H1 (cell line): ENCODE measurements around the gene ADAMTS6. TPM values are rescaled to one million over a fixed set of nuclear protein-coding genes. Genes with fewer than 3 reads are reported as not detected.

Experiments
- CTCF ChIA-PET: fragments of 300-600 bp; sonication (Branson Sonifier 250); formaldehyde crosslinking; loops from one replicate; lab custom pipeline; 2021; ENCODE audit not compliant: partially characterized antibody; lab: Charles Lee
- POLR2A ChIA-PET: fragments of 300-600 bp; sonication (Branson Sonifier 250); formaldehyde crosslinking; loops from one replicate; lab custom pipeline; 2021; ENCODE audit warnings: inconsistent platforms; ENCODE audit not compliant: partially characterized antibody; lab: Charles Lee
- DNase-seq, 2 experiments: peaks; one replicate each; pipeline versions ENCODE4 v3.0.0 to v3.0.0-alpha.2; 2010 to 2022; ENCODE audit warnings: low spot score in 2 of 2, low read depth in 1 of 2, mixed read lengths in 1 of 2
- FAIRE-seq: peaks from 2 replicates; lab custom pipeline; 2011; peaks lifted over from hg19 to GRCh38; lab: Jason Lieb, UNC
- H2AFZ ChIP-seq: 2 replicates; pipeline ENCODE4 v1.8.1; 2012; ENCODE audit warnings: low read length, inconsistent platforms
- H2AK5ac ChIP-seq: 2 replicates; pipeline ENCODE4 v1.6.1; 2013; ENCODE audit warnings: low read depth, low read length
- H2BK120ac ChIP-seq: replicated peaks from 2 replicates; pipeline ENCODE3; 2013; ENCODE audit warnings: low read depth, low read length, inconsistent platforms
- H2BK12ac ChIP-seq: 2 replicates; pipeline ENCODE4 v1.6.1; 2013; ENCODE audit warnings: low read depth, low read length
- H2BK15ac ChIP-seq: 2 replicates; pipeline ENCODE4 v1.6.1; 2013; ENCODE audit warnings: low read length
- H2BK20ac ChIP-seq: 2 replicates; pipeline ENCODE4 v1.6.1; 2013; ENCODE audit warnings: low read length
- H2BK5ac ChIP-seq: 2 replicates; pipeline ENCODE4 v1.6.1; 2013; ENCODE audit warnings: low read depth, low read length
- H3K14ac ChIP-seq: 2 replicates; pipeline ENCODE4 v1.6.1; 2013; ENCODE audit warnings: inconsistent platforms; ENCODE audit not compliant: insufficient read length
- H3K18ac ChIP-seq: 2 replicates; pipeline ENCODE4 v1.6.1; 2013; ENCODE audit warnings: low read length; ENCODE audit errors: extremely low read depth
- H3K23ac ChIP-seq: 2 replicates; pipeline ENCODE4 v1.6.1; 2013; ENCODE audit warnings: inconsistent platforms; ENCODE audit not compliant: insufficient read length
- H3K23me2 ChIP-seq: 2 replicates; pipeline ENCODE4 v1.6.1; 2013; ENCODE audit warnings: low read depth, low read length
- H3K27ac ChIP-seq: 2 replicates; pipeline ENCODE4 v1.6.1; 2011; ENCODE audit warnings: low read depth, low read length, inconsistent platforms
- H3K27me3 ChIP-seq, 4 experiments: replicated peaks in 1 of 4; 1 replicate in 1 of 4; 2 replicates in 3 of 4; pipeline versions ENCODE4 v1.6.1 to v1.8.1; 2011 to 2013; ENCODE audit warnings: low read length in 3 of 4, mild to moderate bottlenecking in 3 of 4, inconsistent platforms in 2 of 4, mixed read lengths in 2 of 4, moderate library complexity in 1 of 4; ENCODE audit not compliant: control insufficient read depth in 3 of 4, insufficient read depth in 3 of 4; ENCODE audit errors: extremely low read depth in 1 of 4
- H3K36me3 ChIP-seq, 4 experiments: 2 replicates each; pipeline versions ENCODE4 v1.6.1 to v1.8.1; 2011 to 2013; ENCODE audit warnings: mild to moderate bottlenecking in 4 of 4, low read length in 3 of 4, moderate library complexity in 2 of 4, control low read depth in 1 of 4, inconsistent platforms in 1 of 4; ENCODE audit not compliant: insufficient read depth in 4 of 4, control insufficient read depth in 2 of 4
- H3K4ac ChIP-seq: replicated peaks from 2 replicates; pipeline ENCODE3; 2013; ENCODE audit warnings: low read length, low read depth, mixed read lengths, inconsistent platforms; ENCODE audit not compliant: insufficient read length
- H3K4me1 ChIP-seq, 4 experiments: replicated peaks in 1 of 4; 1 replicate in 1 of 4; 2 replicates in 3 of 4; pipeline versions ENCODE4 v1.6.1 to v1.8.1; 2011 to 2013; ENCODE audit warnings: low read length in 3 of 4, inconsistent platforms in 2 of 4, mixed read lengths in 1 of 4; ENCODE audit not compliant: insufficient read depth in 4 of 4, control insufficient read depth in 3 of 4
- H3K4me2 ChIP-seq, 2 experiments: 2 replicates each; pipeline versions ENCODE4 v1.6.1 to v1.8.1; 2011 to 2013; ENCODE audit warnings: low read depth in 2 of 2, low read length in 2 of 2, control low read depth in 1 of 2, inconsistent platforms in 1 of 2, mild to moderate bottlenecking in 1 of 2; ENCODE audit not compliant: insufficient read depth in 1 of 2
- H3K4me3 ChIP-seq, 4 experiments: fragments of 200-600, 300-600 bp in 1 of 4; sonication (generic), shearing (Covaris generic), sonication (Bioruptor Twin) in 1 of 4; 2 replicates each; pipeline versions ENCODE4 v1.5.1 to v1.8.1; 2011 to 2016; ENCODE audit warnings: low read length in 4 of 4, low read depth in 3 of 4, control low read depth in 2 of 4, inconsistent platforms in 2 of 4, mild to moderate bottlenecking in 2 of 4, mixed read lengths in 1 of 4, moderate library complexity in 1 of 4; ENCODE audit not compliant: insufficient read depth in 2 of 4; ENCODE audit errors: extremely low read depth in 1 of 4
- H3K56ac ChIP-seq: replicated peaks from 2 replicates; pipeline ENCODE3; 2013; ENCODE audit warnings: low read depth, mild to moderate bottlenecking, mixed read lengths, low read length, inconsistent platforms; ENCODE audit not compliant: insufficient read length
- H3K79me1 ChIP-seq: 2 replicates; pipeline ENCODE4 v1.6.1; 2013; ENCODE audit warnings: low read depth, low read length, control low read depth
- H3K79me2 ChIP-seq, 2 experiments: 2 replicates each; pipeline versions ENCODE4 v1.6.1 to v1.8.1; 2012 to 2013; ENCODE audit warnings: low read length in 2 of 2, mild to moderate bottlenecking in 2 of 2, inconsistent platforms in 1 of 2; ENCODE audit not compliant: insufficient read depth in 2 of 2, control insufficient read depth in 1 of 2
- H3K9ac ChIP-seq, 4 experiments: replicated peaks in 1 of 4; 1 replicate in 1 of 4; 2 replicates in 3 of 4; pipeline versions ENCODE4 v1.6.1 to v1.8.1; 2011 to 2013; ENCODE audit warnings: low read depth in 3 of 4, low read length in 3 of 4, control low read depth in 2 of 4, mild to moderate bottlenecking in 2 of 4, moderate library complexity in 2 of 4, inconsistent platforms in 1 of 4; ENCODE audit errors: extremely low read depth in 1 of 4
- H3K9me3 ChIP-seq, 2 experiments: 2 replicates each; pipeline versions ENCODE4 v1.6.1 to v1.8.1; 2012 to 2013; ENCODE audit warnings: mild to moderate bottlenecking in 2 of 2, moderate library complexity in 2 of 2, control low read depth in 1 of 2, inconsistent platforms in 1 of 2, low read depth in 1 of 2, low read length in 1 of 2, mixed read lengths in 1 of 2; ENCODE audit not compliant: insufficient read depth in 2 of 2
- H4K20me1 ChIP-seq, 2 experiments: replicated peaks in 1 of 2; 2 replicates each; pipeline versions ENCODE3 to v1.8.1; 2011 to 2013; ENCODE audit warnings: inconsistent platforms in 2 of 2, low read length in 2 of 2, mild to moderate bottlenecking in 1 of 2; ENCODE audit not compliant: insufficient read depth in 2 of 2, control insufficient read depth in 1 of 2
- H4K5ac ChIP-seq: 2 replicates; pipeline ENCODE4 v1.6.1; 2013; ENCODE audit warnings: low read length, low read depth, mixed read lengths, inconsistent platforms; ENCODE audit not compliant: insufficient read length
- H4K8ac ChIP-seq: 2 replicates; pipeline ENCODE4 v1.8.0; 2013; ENCODE audit warnings: mild to moderate bottlenecking, moderate library complexity, low read length, inconsistent platforms; ENCODE audit not compliant: insufficient read depth; ENCODE audit errors: extremely low read depth
- H4K91ac ChIP-seq: replicated peaks from 2 replicates; pipeline ENCODE3; 2013; ENCODE audit warnings: low read length, mixed read lengths, inconsistent platforms; ENCODE audit not compliant: insufficient read length
- CHD2 ChIP-seq: IDR thresholded peaks from 2 replicates; pipeline ENCODE4 v1.6.1; 2012; ENCODE audit warnings: low read length, improper control_type of control experiment
- CREB1 ChIP-seq: IDR thresholded peaks from 2 replicates; pipeline ENCODE4 v1.6.1; 2012; ENCODE audit warnings: inconsistent platforms
- EP300 ChIP-seq, 2 experiments: IDR thresholded peaks; 1 replicate in 1 of 2; 2 replicates in 1 of 2; pipeline ENCODE4 v1.6.1; 2011 to 2012; ENCODE audit warnings: low read depth in 2 of 2, low read length in 2 of 2, mild to moderate bottlenecking in 2 of 2, borderline replicate concordance in 1 of 2, inconsistent platforms in 1 of 2, moderate library complexity in 1 of 2
- KDM4A ChIP-seq: IDR thresholded peaks from one replicate; pipeline ENCODE4 v1.7.1; 2012; ENCODE audit warnings: low read depth, mild to moderate bottlenecking, moderate library complexity, low read length, inconsistent platforms; ENCODE audit not compliant: severe bottlenecking
- SIN3A ChIP-seq, 2 experiments: IDR thresholded peaks in 1 of 2; conservative IDR thresholded peaks in 1 of 2; 2 replicates each; pipeline ENCODE4 v1.6.1; 2011 to 2012; ENCODE audit warnings: low read length in 2 of 2, improper control_type of control experiment in 1 of 2, low read depth in 1 of 2, mild to moderate bottlenecking in 1 of 2
- YY1 ChIP-seq: IDR thresholded peaks from 2 replicates; pipeline ENCODE4 v1.6.1; 2011; ENCODE audit warnings: low read depth, mild to moderate bottlenecking, low read length
- polyA plus RNA-seq, 7 experiments: library from polyadenylated mRNA; depleted of rRNA in 3 of 7; stranded (reverse) in 5 of 7; unstranded in 2 of 7; fragments of >200 nt in 5 of 7; fragments of 200-250 nt in 2 of 7; gene quantifications; 1 replicate in 5 of 7; 2 replicates in 1 of 7; 4 replicates in 1 of 7; pipeline versions ENCODE4 v1.2.1 to v1.2.3, GENCODE V29; 2011 to 2013; ENCODE audit warnings: missing spikeins in 2 of 7, mixed read lengths in 2 of 7
- total RNA-seq: library from RNA; stranded (reverse); fragmentation: NEBNext Ultra II Directional; extraction: Animal tissue kit (Norgen Biotek cat#: 25700); gene quantifications from 2 replicates; pipeline ENCODE4 v1.2.1, GENCODE V29; 2021

The ADAMTS6 gene
- total and polyA plus RNA-seq, 2 of the 8 experiments (the other 6 are each of a cell fraction or from before 2014, with no cell fraction given) = 0.74 to 2.4 TPM

- DNase-seq = no peak
- Histone ChIP-seq H3K4ac (no peak overlapping the region), H3K27me3 (no peaks in the 10 kb centered on the region), H4K5ac (no peak overlapping the region), H4K91ac (no peak overlapping the region), H3K79me2 (no peaks in the 10 kb centered on the region), H2BK15ac (no peak overlapping the region), H3K79me1 (no peaks in the 10 kb centered on the region), H3K27ac (no peak overlapping the region), H3K4me3 (peak overlapping the region in 1 of 4 experiments; percentile 38; a peak in 1 of 8 replicates), H2BK5ac (no peak overlapping the region), H3K4me2 (peak overlapping the region in 1 of 2 experiments; percentile 63; a peak in 3 of 4 replicates), H2BK20ac (no peak overlapping the region), H2AK5ac (no peak overlapping the region), H3K9ac (no peak overlapping the region), H2AFZ (no peak overlapping the region), H2BK12ac (no peak overlapping the region), H3K18ac (no peak overlapping the region), H4K8ac (no peak overlapping the region), H3K14ac (no peak overlapping the region), H3K36me3 (no peaks in the 10 kb centered on the region), H4K20me1 (no peaks in the 10 kb centered on the region), H3K56ac (no peak overlapping the region), H3K23me2 (no peaks in the 10 kb centered on the region), H2BK120ac (no peak overlapping the region), H3K23ac (no peak overlapping the region), H3K9me3 (no peaks in the 10 kb centered on the region), H3K4me1 (peaks cover 0 to 7% (median 3%) of the 10 kb centered on the region in 4 experiments; a peak in 4 of 7 replicates)
- CTCF ChIA-PET = interaction anchor here (1.3 kb wide), 1 partner anchor 56 kb away, joined by 3 read pairs; no protein-coding TSS in a partner anchor
- POLR2A ChIA-PET = no interaction called here
- FAIRE-seq = no peak
- no peak for TF ChIP-seq KDM4A
- no peak for TF ChIP-seq EP300 (IDR thresholded peaks at IDR 0.05; ENCODE audit: borderline replicate concordance in 1 of 2, low read depth in 2 of 2, low read length in 2 of 2)
- no peak for TF ChIP-seq YY1
- TF ChIP-seq CHD2 = no peak
- TF ChIP-seq CREB1 = no peak
- no peak for TF ChIP-seq SIN3A (conservative IDR thresholded peaks at IDR 0.05 in 1 of 2, IDR thresholded peaks at IDR 0.05 in 1 of 2; ENCODE audit: low read depth in 1 of 2, low read length in 2 of 2)
These were observed 340.2 kb downstream of the ADAMTS6 start for GRCh38 chr5:65141493-65141892.
